OCI-LY7 (cell line): Measurements from ENCODE around the gene HSP90AB1.

ENCODE experiments used
- CTCF ChIP-seq: fragments of 200-600 bp; sonication (generic); conservative IDR thresholded peaks from 2 replicates; pipeline ENCODE4 v1.5.1; 2014; ENCODE audit warnings: mild to moderate bottlenecking, antibody characterized with exemption, low read length, moderate library complexity, mixed read lengths
- EZH2phosphoT487 ChIP-seq: fragments of 200-600 bp; sonication (generic); IDR thresholded peaks from 2 replicates; pipeline ENCODE4 v1.6.1; 2018; ENCODE audit warnings: low read depth, borderline replicate concordance, mild to moderate bottlenecking, mixed run types, antibody characterized with exemption, low read length, moderate library complexity, mixed read lengths

- TF ChIP-seq EZH2phosphoT487 (no peak), CTCF (no peak)
These were observed 39.8 kb downstream of the HSP90AB1 start for GRCh38 chr6:44286747-44287146.
